GM21360 (cell line): Measurements from ENCODE around the gene USP10.

Source experiments
- ATAC-seq: cut with Tn5 transposase; IDR thresholded peaks from one replicate; pipeline ENCODE4 v1.9.1; 2021; ENCODE audit warnings: mild to moderate bottlenecking, moderate library complexity; ENCODE audit not compliant: unreplicated experiment

Gene USP10

GRCh38 chr16:84765616-84766580 lies 66.1 kb downstream of the USP10 start:
- ATAC-seq = no peak

GRCh38 chr16:84766978-84767773 lies 67.4 kb downstream of the USP10 start:
- no peak for ATAC-seq

- no peak for ATAC-seq
Measured at GRCh38 chr16:84768061-84768807, 68.4 kb downstream of the USP10 start.

- no peak for ATAC-seq
Measured at GRCh38 chr16:84768808-84769197, 69.0 kb downstream of the USP10 start.

- no peak for ATAC-seq
Measured at GRCh38 chr16:84769416-84769815, 69.6 kb downstream of the USP10 start.

- ATAC-seq = no peak
Measured at GRCh38 chr16:84773312-84773711, 73.5 kb downstream of the USP10 start.

GRCh38 chr16:84774810-84775209 lies 75.0 kb downstream of the USP10 start:
- ATAC-seq = no peak

GRCh38 chr16:84775262-84775810 lies 75.5 kb downstream of the USP10 start:
- no peak for ATAC-seq

GRCh38 chr16:84777435-84777834 lies 77.6 kb downstream of the USP10 start:
- no peak for ATAC-seq

GRCh38 chr16:84778720-84779119 lies 78.9 kb downstream of the USP10 start:
- no peak for ATAC-seq

GRCh38 chr16:84780063-84780462 lies 80.3 kb downstream of the USP10 start:
- no peak for ATAC-seq

GRCh38 chr16:84780544-84781376 lies 81.0 kb downstream of the USP10 start:
- no peak for ATAC-seq

GRCh38 chr16:84782846-84783245 lies 83.0 kb downstream of the USP10 start:
- no peak for ATAC-seq

- no peak for ATAC-seq
Measured at GRCh38 chr16:84785843-84786581, 86.2 kb downstream of the USP10 start.

GRCh38 chr16:84786605-84787262 lies 86.9 kb downstream of the USP10 start:
- no peak for ATAC-seq

- no peak for ATAC-seq
Measured at GRCh38 chr16:84787263-84787622, 87.4 kb downstream of the USP10 start.

- ATAC-seq = no peak
Measured at GRCh38 chr16:84788920-84789391, 89.2 kb downstream of the USP10 start.

- ATAC-seq = no peak
Measured at GRCh38 chr16:84789431-84789830, 89.6 kb downstream of the USP10 start.

- no peak for ATAC-seq
Measured at GRCh38 chr16:84790301-84790700, 90.5 kb downstream of the USP10 start.
